GM18511 (cell line): Measurements from ENCODE around the gene GNB1L.

Source experiments
- ATAC-seq: cut with Tn5 transposase; IDR thresholded peaks from one replicate; pipeline ENCODE4 v1.9.1; 2021; ENCODE audit warnings: mild to moderate bottlenecking, moderate library complexity; ENCODE audit not compliant: unreplicated experiment

Gene GNB1L

GRCh38 chr22:19864538-19865106, 9.9 kb upstream of the GNB1L start:
- ATAC-seq: no peak

DNA sequence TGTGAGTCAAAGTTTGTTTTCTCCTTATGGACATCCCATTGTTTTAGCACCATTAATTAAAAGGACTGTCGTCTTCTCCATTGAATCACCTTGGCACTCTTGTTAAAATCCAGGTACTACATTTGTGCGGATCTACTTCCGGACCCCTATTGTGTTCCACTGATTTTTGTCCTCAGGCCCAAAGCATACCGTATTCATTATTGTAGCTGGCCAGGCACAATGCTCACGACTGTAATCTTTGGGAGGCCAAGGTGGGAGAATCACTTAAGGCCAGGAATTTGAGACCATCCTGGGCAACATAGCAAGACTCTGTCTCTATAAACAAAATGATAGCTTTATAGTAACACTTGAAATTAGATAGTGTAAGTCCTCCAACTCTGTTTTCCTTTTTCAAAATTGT, 8.9 kb upstream of the GNB1L start:
- no peak for ATAC-seq

DNA sequence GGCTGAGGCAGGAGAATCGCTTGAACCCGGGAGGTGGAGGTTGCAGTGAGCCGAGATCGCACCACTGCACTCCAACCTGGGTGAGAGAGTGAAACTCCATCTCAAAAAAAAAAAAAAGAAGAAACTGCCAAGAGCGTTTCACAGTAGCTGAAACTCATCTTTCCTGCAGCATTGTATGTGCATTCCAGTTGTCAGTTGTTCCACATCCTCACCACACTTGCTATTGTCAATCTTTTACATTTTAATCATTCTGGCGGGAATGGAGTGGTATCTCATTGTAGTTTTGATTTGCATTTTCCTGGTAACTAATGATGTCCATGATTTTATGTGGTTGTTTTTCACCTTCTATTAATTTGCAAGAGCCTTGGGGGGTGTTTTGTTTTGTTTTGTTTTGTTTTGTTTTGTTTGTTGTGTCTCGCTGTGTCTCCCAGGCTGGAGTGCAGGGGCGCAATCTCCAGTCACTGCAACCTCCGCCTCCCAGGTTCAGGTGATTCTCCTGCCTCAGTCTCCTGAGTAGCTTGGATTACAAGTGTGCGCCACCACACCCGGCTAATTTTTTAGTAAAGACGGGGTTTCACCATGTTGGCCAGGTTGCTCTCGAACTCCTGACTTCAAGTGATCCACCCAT, 8.1 kb upstream of the GNB1L start:
- ATAC-seq: no peak

- ATAC-seq: no peak
These were observed 5.3 kb upstream of the GNB1L start for GRCh38 chr22:19859861-19860510.

GRCh38 chr22:19857382-19857781, 2.7 kb upstream of the GNB1L start:
- ATAC-seq: no peak

- ATAC-seq: peak; percentile 25
These were observed 1.1 kb upstream of the GNB1L start for GRCh38 chr22:19855504-19856409.

- peak; percentile 7 for ATAC-seq
These were observed 546 bp downstream of the GNB1L start for GRCh38 chr22:19853879-19854777.

DNA sequence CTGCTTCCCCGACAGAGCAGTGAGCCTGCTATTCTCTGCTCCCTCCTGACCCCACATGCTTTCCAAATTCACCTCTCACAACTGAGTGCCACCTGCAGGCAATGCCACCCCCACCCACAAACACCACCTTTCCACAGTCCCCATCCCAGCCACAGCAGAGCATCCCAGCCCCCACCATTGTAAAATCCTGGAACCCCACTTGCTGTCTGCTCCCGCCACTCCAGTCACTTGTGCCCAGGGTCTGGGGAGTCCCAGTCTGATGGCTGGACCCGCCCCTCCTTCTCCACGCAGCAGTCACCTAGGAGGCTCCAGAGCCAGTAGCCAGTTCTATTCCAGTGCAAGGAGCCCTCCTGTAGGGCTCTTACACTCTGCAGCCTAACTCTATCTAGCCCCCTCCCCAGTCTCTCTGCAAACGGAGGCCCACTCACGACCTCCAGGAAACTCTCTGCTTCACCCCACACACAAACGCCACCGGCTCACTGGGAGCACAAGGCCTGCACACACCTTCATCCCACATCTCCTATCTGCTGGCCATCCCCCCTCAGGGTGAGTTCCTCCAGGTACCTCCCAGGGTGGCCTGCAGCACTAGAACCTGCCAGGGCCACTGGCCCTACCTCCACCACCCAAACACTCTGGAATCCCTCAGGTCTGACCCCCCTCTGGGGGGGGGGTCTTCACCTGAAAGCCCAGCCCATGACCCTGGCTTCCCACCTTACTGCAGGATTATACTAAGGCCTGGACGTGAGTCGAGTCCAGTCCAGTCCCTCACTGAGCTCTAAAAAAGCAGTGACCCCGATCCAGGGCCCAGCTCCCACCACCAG, 1.4 kb downstream of the GNB1L start:
- ATAC-seq: no peak

DNA sequence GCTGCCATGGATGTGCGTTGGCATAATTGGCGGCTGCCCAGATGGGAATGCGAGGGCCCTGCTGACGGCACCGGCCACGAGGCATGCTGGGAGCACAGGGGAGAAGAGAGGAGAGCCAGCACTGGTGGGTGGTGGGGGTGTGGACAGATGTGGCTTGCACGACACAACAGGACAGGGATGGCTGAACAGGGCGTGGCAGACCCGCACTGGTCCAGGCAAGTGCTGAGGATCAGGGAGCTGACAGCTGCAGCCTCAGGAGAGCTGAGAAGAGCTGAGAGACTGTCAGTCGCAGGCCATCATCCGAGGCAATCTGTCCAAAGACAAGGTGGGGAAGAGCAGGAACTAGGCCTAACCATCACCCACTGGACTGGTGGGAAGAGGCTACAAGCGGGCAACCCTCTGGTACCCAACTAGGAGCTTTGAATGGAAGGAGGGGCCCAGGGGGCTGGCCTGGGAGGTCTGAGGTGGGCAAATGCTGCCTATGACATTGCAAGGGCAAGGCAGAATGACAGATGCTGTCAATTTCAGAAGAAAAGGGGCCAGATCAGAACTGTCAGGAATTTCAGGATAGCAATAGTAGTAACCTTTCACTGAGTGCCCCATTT, 2.4 kb downstream of the GNB1L start:
- no peak for ATAC-seq

GRCh38 chr22:19851291-19852176, 3.1 kb downstream of the GNB1L start:
- no peak for ATAC-seq

DNA sequence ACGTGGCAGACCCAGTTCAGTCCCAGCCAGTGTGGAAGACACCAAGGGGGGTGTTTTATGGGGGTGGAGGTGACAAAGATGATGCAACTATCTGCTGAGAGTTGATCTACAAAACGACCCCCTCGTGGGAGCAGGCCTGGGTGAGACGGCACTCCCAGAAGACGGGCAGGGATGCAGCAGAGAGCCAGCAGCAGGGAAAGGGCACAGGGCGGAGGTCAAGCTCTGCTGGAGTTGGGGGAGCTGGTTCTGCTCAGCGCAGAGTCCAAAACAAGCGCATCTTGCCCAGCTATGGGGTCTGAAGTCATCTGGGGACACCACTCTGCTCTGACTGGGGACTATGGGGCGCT, 3.9 kb downstream of the GNB1L start:
- ATAC-seq: no peak

DNA sequence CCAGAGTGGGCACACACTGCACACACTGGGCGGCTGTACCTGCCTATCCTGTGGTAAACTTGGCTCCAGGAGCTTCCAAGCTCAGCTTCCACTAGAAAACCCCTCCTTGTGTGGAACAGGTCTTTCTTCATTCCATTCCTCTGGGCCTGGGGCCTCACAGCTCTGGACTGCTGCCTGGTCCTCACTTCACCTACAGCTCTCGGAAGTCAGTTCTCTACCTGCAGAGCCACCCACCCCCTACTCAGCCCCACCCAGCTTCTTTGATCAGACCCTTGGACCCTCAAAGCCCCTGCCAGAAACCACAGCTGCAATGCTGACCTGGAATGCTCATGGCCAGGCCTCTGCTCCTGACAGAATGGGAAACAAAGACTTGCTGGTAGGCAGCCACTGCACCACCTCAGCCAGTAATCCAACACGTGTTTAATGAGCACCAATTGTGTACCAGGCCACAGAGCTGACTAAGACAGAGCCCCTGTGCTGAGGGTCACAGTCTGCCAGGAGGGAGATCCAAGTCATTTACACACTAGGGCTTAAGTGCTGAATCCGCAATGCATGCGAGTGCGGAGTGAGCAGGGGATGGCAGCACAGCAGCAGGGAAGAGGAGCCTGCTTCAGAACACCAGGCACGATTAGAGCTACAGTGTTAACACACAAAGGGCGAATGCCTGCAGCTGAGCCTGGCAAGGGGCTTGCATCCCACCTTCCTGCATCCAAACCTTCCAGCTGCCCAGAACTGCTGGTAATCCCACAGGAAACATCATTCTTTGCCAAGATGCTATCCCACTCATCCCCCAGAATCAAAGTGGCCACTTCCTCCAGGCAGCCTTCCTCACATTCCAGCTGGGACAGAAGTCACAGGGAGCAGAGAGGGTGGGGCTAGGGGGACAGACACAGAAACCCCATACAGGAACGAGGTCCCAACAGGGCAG, 4.6 kb downstream of the GNB1L start:
- no peak for ATAC-seq

DNA sequence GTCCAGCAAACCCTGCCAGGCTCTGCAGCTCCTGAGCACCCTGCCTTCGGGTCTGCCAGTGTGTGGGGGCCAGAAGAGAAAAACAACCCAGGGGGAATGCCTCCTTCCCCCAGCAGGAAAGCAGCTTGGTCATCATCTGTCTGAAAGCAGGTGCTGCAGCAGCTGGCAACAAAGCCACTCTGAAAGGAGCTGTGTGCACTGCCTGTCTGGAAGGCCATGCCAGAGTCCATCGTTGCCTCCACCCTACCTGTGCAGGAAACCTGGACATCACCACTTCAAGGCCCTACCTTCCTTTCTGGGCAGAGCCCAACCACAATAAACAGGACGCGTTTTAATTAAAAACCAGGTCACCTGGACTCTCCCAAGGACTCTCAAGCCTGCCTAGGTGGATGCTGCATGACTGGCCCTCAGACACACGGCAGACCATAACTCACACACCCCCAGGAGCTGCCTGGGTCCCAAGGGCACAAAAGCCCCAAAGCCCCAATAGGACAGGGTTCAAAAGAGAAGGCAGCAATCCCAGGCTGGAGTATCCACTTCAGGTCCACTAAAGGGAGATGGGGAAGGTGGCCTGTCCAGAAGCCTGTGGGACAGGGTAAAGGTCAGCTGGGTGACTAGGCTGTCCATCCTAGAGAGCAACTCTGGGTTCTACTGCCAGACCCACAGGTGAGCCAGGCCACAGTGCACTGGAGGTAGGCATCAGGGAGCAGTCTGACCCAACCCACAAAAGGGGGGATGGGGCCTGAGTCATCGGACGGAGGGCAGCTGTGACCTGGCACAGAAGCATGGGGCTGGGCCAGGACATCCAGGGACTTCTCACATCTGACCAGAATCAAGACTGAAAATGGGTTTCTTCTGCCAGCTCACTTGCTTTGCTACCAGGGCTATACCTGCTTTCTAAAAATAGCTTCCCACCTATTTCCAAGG, 6.1 kb downstream of the GNB1L start:
- no peak for ATAC-seq

DNA sequence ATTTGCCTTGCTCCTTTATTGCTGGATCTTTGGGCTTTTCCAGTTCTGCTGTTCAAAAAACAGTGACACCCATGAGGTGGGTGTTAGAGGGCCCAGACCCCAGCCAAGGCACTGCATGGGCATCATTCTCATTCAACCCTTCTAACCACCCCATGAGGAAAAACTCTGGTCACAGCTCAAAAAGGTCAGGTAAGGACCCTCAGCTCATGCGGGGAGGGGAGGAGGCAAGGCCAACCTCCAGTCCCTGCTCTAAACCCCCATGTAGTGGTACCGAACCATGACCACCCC, 7.4 kb downstream of the GNB1L start:
- no peak for ATAC-seq

- ATAC-seq: no peak
These were observed 7.9 kb downstream of the GNB1L start for GRCh38 chr22:19846620-19847344.
